HUES48 (cell line): Measurements from ENCODE around the gene CAMK2G.

ENCODE experiments used
- H3K27ac ChIP-seq: one replicate; pipeline ENCODE4 v1.7.0; 2013; ENCODE audit warnings: low read depth, low read length, inconsistent platforms
- H3K27me3 ChIP-seq: 2 replicates; pipeline ENCODE4 v1.6.1; 2013; ENCODE audit warnings: mild to moderate bottlenecking, low read length; ENCODE audit not compliant: control insufficient read depth, insufficient read depth
- H3K36me3 ChIP-seq: 2 replicates; pipeline ENCODE4 v1.6.1; 2013; ENCODE audit warnings: low read length; ENCODE audit not compliant: control insufficient read depth, insufficient read depth
- H3K4me1 ChIP-seq: 2 replicates; pipeline ENCODE4 v1.6.1; 2013; ENCODE audit warnings: mild to moderate bottlenecking, low read length; ENCODE audit not compliant: control insufficient read depth, insufficient read depth
- H3K4me3 ChIP-seq: 2 replicates; pipeline ENCODE4 v1.5.1; 2013; ENCODE audit warnings: mild to moderate bottlenecking, low read depth, low read length
- H3K9ac ChIP-seq: 2 replicates; pipeline ENCODE4 v1.6.1; 2013; ENCODE audit warnings: mild to moderate bottlenecking, low read depth, low read length, moderate library complexity
- H3K9me3 ChIP-seq: 2 replicates; pipeline ENCODE4 v1.6.1; 2013; ENCODE audit warnings: low read length; ENCODE audit not compliant: control insufficient read depth, insufficient read depth

Gene CAMK2G

DNA sequence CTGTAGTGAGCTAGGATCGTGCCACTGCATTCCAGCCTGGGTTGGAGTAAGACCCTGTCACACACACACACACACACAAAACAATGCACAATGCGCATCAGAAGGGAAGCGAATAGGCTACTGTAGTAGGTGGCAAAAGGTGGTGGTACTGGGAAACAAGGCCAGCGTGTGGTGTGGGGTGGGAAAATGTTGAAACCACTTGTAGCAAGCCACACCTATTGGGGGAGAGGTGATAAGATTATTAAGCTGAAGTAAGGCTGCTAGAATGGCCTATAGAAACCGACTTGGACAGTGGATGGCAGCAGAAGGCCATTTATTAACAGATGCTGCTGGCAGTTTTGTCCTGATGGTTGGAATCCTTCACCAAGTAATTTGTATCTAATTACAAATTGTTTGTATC is 99.7 kb downstream of the CAMK2G start:
- H3K9ac ChIP-seq = no peak overlapping the region
- H3K4me3 ChIP-seq = no peak overlapping the region
- no peak overlapping the region for H3K27ac ChIP-seq
- H3K27me3 ChIP-seq = no peaks in the 10 kb centered on the region
- H3K36me3 ChIP-seq = peaks cover 55% of the 10 kb centered on the region
- peaks cover 6% of the 10 kb centered on the region; the same call in 1 of the 2 replicates for H3K4me1 ChIP-seq
- no peaks in the 10 kb centered on the region for H3K9me3 ChIP-seq

DNA sequence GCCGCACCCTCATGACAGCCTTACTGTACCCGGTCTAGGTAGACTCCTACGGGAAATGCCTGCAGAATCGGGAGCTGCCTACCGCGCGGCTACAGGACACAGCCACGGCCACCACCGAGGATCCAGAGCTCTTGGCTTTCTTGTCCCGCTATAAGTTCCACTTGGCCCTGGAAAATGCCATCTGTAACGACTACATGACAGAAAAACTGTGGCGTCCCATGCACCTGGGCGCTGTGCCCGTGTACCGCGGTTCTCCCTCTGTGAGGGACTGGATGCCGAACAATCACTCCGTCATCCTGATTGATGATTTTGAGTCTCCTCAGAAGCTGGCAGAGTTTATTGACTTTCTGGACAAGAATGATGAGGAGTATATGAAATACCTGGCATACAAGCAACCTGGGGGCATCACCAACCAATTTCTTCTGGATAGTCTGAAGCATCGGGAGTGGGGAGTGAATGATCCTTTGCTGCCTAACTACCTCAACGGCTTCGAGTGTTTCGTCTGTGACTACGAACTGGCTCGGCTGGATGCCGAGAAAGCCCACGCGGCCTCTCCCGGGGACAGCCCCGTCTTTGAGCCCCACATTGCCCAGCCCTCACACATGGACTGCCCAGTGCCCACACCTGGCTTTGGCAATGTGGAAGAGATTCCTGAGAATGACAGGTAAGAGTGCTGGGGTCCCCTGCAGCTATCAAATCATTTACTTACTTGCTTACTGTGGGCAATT is 101.0 kb downstream of the CAMK2G start:
- peaks cover 56% of the 10 kb centered on the region for H3K36me3 ChIP-seq

DNA sequence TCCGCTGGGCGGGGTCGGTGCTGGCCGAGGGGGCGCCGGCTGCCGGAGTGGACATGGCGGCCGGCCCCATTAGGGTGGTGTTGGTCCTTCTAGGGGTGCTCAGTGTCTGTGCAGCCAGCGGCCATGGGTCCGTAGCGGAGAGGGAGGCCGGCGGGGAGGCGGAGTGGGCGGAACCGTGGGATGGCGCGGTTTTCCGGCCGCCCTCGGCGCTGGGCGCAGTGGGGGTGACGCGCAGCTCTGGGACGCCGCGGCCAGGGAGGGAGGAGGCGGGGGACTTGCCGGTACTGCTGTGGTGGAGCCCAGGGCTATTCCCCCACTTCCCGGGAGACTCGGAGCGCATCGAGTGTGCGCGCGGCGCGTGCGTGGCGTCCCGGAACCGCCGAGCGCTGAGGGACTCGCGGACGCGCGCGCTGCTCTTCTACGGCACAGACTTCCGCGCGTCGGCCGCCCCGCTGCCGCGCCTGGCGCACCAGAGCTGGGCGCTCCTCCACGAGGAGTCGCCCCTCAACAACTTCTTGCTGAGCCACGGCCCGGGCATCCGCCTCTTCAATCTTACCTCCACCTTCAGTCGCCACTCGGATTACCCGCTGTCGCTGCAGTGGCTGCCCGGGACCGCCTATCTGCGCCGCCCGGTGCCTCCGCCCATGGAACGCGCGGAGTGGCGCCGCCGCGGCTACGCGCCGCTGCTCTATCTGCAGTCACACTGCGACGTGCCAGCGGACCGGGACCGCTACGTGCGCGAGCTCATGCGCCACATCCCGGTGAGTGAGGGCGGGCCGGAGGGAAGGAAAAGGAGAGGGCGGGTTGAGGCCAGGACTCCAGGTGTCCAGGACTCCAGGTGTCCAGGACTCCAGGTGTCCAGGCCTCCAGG is 101.8 kb downstream of the CAMK2G start:
- H3K9ac ChIP-seq = peak overlapping the region; percentile 81
- peak overlapping the region; percentile 78 for H3K4me3 ChIP-seq
- H3K27me3 ChIP-seq = no peaks in the 10 kb centered on the region
- peak overlapping the region; percentile 80 for H3K27ac ChIP-seq
- peaks cover 6% of the 10 kb centered on the region; the same call in 1 of the 2 replicates for H3K4me1 ChIP-seq
- peaks cover 58% of the 10 kb centered on the region for H3K36me3 ChIP-seq
- no peaks in the 10 kb centered on the region for H3K9me3 ChIP-seq

More for the DNA sequence above, 101.0 kb downstream of the CAMK2G start:
- H3K27ac ChIP-seq = peak overlapping the region; percentile 80
- H3K27me3 ChIP-seq = no peaks in the 10 kb centered on the region
- H3K4me1 ChIP-seq = peaks cover 6% of the 10 kb centered on the region; the same call in 1 of the 2 replicates
- peak overlapping the region; percentile 78 for H3K4me3 ChIP-seq
- no peaks in the 10 kb centered on the region for H3K9me3 ChIP-seq
- H3K9ac ChIP-seq = peak overlapping the region; percentile 81; the same call in 1 of the 2 replicates

DNA sequence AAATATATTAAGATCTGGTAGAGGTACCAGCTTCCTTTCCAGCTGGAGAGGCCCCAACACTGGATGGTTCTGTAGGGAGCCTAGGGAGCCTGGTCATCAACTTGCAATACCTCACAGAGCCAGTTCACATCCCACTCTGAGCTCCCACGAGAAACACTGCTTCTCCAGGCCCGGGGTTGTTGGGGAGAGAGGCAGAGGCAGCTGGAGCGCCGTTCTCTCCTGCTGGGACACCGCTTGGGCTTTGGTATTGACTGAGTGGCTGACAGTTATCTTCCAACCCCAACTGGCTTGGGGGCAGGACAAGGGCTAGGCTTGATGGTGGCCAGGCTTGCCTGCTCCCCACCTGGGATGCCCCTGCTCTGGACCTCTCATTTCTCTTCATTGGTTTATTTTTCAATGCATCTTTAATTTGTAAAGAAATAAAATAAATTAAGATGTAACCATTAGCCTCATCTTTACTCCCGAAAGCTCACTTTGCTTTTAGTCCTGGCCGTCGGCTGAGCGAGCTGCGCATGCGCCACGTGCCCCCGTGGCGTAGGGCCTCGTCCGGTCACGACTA is 102.6 kb downstream of the CAMK2G start:
- Histone ChIP-seq H3K27me3 (no peaks in the 10 kb centered on the region), H3K9me3 (no peaks in the 10 kb centered on the region), H3K36me3 (peaks cover 61% of the 10 kb centered on the region), H3K27ac (peak overlapping the region; percentile 80), H3K4me1 (peaks cover 6% of the 10 kb centered on the region; the same call in 1 of the 2 replicates), H3K9ac (peak overlapping the region; percentile 81; the same call in 1 of the 2 replicates), H3K4me3 (peak overlapping the region; percentile 78)

DNA sequence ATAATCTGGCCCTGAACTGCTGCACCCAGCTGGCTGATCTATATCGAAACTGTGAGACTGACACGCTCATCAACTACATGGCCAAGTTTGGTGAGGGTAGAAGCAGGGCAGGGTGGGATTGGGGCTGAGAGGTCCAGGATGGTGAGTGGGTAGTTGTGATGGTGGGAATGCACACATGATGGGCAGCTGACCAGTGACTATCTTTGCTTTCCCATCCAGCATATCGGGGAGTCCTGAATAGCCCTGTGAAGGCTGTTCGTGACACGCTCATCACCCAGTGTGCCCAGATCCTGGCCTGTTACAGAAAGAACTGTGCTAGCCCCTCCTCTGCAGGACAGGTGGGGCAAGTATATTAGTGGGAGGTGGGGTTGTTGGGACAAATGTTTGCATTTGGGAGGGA is 105.0 kb downstream of the CAMK2G start:
- no peaks in the 10 kb centered on the region for H3K27me3 ChIP-seq
- no peaks in the 10 kb centered on the region for H3K9me3 ChIP-seq
- H3K36me3 ChIP-seq = peaks cover 68% of the 10 kb centered on the region
- H3K27ac ChIP-seq = no peak overlapping the region
- H3K4me3 ChIP-seq = no peak overlapping the region
- no peak overlapping the region for H3K9ac ChIP-seq
- peaks cover 6% of the 10 kb centered on the region; the same call in 1 of the 2 replicates for H3K4me1 ChIP-seq

DNA sequence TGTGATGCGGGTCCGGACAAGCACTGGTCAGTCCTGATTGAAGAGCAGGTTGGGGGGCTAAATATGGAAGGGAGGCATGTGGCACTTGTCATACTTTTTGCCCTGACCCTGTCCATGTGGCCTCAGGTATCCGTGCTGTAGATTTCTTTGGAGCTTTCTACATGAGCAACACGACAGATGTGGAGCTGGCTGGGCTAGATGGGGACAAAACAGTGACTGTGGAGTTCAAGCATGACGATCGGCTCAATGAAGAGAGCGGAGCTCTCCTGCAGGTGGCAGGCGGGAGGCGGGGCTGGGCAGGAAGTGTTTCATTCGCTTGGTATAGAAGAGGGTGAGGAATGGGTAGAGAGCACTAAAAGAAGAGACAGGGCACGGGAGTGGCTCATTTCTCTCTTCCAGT is 105.5 kb downstream of the CAMK2G start:
- Histone ChIP-seq H3K4me1 (peaks cover 6% of the 10 kb centered on the region; the same call in 1 of the 2 replicates), H3K27ac (no peak overlapping the region), H3K36me3 (peaks cover 71% of the 10 kb centered on the region), H3K9me3 (no peaks in the 10 kb centered on the region), H3K4me3 (no peak overlapping the region), H3K27me3 (no peaks in the 10 kb centered on the region), H3K9ac (no peak overlapping the region)

DNA sequence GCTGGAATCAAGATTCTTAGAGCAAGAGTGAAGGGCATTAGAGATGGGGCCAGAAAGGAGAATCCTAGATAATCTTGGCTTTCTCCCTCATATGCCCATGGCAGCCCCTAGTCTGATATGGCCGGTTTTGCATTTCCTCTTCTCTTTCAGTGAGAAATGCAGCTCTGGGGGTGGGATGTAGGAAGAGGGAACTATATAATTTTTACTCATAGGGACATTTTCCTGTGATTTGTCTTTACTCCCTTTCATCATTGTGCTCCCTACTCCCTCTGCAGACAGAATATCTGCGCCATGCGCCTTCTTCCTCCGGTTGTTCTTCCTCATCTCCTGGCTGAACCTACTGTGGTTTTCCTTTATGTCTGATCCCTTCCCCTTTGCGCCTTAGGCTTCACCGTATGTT is 109.3 kb downstream of the CAMK2G start:
- no peak overlapping the region for H3K4me3 ChIP-seq
- peaks cover 94% of the 10 kb centered on the region for H3K36me3 ChIP-seq
- no peak overlapping the region for H3K27ac ChIP-seq
- H3K9me3 ChIP-seq = no peaks in the 10 kb centered on the region
- no peaks in the 10 kb centered on the region for H3K4me1 ChIP-seq
- no peaks in the 10 kb centered on the region for H3K27me3 ChIP-seq
- H3K9ac ChIP-seq = no peak overlapping the region

DNA sequence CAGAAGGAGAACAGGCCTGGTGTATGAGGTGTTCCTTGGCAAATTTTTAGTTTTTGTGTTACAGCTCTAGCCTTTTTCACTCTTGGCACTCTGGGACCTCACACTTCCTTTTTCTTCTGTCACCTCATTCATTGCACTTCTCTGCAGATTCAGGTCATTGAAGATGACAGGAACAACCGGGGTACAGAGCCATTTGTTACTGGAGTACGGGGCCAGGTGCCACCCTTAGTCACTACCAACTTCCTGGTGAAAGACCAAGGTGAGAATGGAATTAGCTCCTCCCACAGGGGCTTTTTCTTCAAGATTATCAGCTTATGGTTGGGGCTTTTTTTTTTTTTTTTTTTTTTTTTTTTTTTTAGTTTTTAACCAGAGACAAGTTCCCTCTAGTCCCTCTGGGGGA is 111.0 kb downstream of the CAMK2G start:
- H3K36me3 ChIP-seq = peaks cover 89% of the 10 kb centered on the region
- H3K9me3 ChIP-seq = no peaks in the 10 kb centered on the region
- no peak overlapping the region for H3K27ac ChIP-seq
- no peak overlapping the region for H3K9ac ChIP-seq
- no peak overlapping the region for H3K4me3 ChIP-seq
- H3K4me1 ChIP-seq = no peaks in the 10 kb centered on the region
- no peaks in the 10 kb centered on the region for H3K27me3 ChIP-seq

DNA sequence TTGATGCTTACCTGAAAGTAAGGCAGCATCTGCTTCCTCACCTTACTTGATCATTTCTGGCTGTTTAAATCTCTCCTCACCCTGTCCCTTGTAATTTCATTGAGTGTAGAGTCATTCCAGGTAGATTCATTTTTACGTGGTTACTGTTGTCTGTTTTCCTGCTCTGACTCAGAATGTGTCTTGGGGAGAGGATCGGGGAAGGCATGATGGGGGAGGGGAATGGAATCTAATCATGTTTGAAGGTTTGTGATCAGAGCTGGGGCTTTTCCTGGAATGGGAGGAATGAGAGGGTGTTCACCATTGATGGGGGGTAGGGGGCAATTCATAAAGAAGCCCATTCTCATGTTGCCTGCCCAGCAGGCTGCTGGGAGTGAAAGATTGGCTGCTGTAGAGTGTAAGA is 111.4 kb downstream of the CAMK2G start:
- H3K27me3 ChIP-seq = no peaks in the 10 kb centered on the region
- no peak overlapping the region for H3K9ac ChIP-seq
- peaks cover 86% of the 10 kb centered on the region for H3K36me3 ChIP-seq
- H3K4me3 ChIP-seq = no peak overlapping the region
- no peak overlapping the region for H3K27ac ChIP-seq
- H3K4me1 ChIP-seq = no peaks in the 10 kb centered on the region
- H3K9me3 ChIP-seq = no peaks in the 10 kb centered on the region
